ENCODE data around the gene TUBB2A.
A peak's percentile ranks its signal among the peaks of the same experiment; 100 is the strongest.
"Not testable (repeated sequence)": the region's sequence is repeated elsewhere in the genome, so short reads cannot be mapped to it uniquely, and the experiment has no call there.

Gene TUBB2A

GRCh38 chr6:3178666-3179065 lies 21.3 kb upstream of the TUBB2A start:
- DNase-seq = not testable (repeated sequence)

DNA sequence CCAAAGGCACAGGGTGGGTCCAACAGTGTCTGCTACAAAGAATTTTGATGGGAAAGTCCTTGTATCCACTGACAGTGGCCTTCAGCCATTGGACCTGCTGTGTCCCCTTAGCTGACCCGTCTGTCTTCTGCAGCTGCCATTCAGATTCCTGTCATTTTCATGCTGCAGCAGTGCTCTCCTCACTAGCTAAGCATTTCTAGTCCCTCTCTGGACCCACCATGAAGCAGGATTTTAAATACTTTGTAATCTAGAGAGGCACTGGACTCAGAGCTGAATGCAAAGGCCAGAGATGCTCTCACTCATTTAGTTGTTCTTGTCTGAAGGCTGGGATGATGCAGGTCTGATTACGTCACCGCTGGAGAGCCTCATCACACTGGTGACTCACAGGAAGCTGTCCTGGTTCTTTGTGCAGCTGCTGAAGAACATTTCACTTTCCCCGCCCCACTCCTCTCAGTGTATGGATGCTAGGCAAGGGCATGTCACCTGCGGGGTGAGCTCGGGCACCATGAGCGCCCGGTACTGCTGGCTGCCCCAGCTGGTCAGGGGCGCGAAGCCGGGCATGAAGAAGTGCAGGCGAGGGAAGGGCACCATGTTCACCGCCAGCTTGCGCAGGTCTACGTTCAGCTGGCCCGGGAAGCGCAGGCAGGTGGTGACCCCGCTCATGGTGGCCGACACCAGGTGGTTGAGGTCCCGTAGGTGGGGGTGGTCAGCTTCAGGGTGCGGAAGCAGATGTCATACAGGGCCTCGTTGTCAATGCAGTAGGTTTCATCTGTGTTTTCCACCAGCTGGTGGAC lies 19.4 kb upstream of the TUBB2A start:
- DNase-seq = no peak

- no peak for DNase-seq
Observed at GRCh38 chr6:3175715-3176402, 18.5 kb upstream of the TUBB2A start.

- not testable (repeated sequence) for DNase-seq
Observed at GRCh38 chr6:3173636-3174089, 16.3 kb upstream of the TUBB2A start.

GRCh38 chr6:3172789-3173188 lies 15.4 kb upstream of the TUBB2A start:
- not testable (repeated sequence) for DNase-seq

DNA sequence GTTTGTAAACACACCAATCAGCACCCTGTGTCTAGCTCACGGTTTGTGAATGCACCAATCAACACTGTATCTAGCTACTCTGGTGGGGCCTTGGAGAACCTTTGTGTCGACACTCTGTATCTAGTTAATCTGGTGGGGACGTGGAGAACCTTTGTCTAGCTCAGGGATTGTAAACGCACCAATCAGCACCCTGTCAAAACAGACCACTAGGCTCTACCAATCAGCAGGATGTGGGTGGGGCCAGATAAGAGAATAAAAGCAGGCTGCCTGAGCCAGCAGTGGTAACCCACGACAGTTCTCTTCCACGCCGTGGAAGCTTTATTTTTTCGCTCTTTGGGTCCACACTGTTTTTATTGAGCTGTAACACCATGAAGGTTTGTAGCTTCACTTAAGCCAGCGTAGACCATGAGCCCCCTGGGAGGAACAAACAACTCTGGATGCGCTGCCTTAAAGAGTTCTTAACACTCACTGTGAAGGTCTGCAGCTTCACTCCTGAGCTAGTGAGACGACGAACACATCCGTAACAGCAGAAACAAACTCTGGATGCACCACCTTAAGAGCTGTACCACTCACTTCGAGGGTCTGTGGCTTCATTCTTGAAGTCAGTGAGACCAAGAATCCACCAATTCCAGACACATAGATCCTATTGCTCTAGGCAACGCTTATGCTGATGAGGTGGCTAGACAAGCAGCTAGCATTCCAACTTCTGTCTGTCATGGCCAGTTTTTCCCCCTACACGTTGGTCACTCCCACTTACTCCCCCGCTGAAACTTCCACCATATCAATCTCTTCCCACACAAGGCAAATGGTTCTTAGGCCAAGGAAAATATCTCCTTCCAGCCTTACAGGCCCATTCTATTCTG lies 14.2 kb upstream of the TUBB2A start:
- not testable (repeated sequence) for DNase-seq

DNA sequence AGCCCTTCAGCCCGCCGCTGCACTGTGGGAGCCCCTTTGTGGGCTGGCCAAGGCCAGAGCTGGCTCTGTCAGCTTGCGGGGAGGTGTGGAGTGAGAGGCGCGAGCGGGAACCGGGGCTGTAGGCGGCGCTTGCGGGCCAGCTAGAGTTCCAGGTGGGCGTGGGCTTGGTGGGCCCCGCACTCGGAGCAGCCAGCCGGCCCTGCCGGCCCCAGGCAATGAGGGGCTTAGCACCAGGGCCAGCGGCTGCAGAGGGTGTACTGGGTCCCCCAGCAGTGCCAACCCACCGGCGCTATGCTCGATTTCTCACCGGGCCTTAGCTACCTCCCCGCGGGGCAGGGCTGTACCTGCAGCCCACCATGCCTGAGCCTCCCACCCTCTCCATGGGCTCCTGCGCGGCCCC lies 13.3 kb upstream of the TUBB2A start:
- not testable (repeated sequence) for DNase-seq

- DNase-seq = not testable (repeated sequence)
Observed at GRCh38 chr6:3168046-3168445, 10.7 kb upstream of the TUBB2A start.

GRCh38 chr6:3166535-3167225 lies 9.3 kb upstream of the TUBB2A start:
- not testable (repeated sequence) for DNase-seq

DNA sequence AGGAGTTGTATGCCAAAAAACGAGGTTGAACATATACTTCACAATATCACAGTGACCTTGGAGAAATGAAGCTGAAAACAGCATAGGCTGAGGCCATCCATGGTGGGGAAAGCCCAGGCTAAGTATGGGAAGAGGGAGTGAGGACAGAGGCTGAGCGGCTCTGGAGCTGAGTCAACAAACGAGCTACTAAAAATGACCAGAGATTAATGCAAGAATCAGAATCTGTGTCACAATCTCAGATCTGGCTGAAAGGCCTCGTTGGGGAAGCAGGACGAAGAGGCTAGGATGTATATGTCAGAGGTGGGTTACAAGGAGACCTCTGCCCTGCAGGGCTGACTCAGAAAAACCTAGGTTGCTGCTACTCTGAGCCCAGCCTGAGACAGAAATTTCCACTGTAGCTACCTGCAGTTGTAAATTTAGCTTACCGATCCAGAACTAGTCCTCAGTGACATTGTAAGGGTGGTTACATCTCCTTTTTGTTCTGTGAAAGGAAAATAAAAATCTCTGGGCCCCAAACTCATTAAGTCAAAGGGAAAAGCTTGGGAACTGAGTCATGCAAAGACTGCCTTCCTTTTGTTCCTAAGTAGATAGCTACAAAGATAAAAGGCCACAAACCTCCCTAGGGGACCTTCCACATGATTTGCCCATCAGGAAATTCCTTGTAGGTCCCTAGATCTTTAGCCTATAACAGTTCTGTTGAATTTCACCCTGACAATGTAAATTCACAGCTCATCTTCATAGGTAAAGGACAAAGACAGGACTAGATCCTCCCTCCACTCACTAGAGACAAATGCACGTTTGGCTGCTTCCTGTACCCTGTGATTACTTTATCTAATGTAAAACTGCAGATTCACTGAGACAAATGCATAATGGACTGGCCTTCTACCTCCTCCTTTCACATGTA lies 8.5 kb upstream of the TUBB2A start:
- DNase-seq = no peak

- DNase-seq = no peak
Observed at GRCh38 chr6:3164388-3164787, 7.0 kb upstream of the TUBB2A start.

DNA sequence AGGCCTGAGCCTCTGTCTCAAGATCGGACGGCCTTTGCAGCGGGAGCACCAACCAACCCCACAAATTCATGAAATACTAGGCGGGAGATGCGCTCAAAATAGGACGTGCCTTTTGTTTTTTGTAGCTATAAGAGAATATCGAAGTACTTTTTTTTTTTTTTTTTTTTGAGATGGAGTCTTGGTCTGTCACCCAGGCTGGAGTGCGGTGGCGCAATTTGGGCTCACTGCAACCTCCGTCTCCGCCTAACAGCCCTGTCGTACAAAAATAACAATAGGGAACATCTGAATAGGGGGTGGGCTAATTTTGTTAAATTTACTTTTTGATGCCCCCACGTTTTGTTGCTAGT lies 5.9 kb upstream of the TUBB2A start:
- no peak for DNase-seq

DNA sequence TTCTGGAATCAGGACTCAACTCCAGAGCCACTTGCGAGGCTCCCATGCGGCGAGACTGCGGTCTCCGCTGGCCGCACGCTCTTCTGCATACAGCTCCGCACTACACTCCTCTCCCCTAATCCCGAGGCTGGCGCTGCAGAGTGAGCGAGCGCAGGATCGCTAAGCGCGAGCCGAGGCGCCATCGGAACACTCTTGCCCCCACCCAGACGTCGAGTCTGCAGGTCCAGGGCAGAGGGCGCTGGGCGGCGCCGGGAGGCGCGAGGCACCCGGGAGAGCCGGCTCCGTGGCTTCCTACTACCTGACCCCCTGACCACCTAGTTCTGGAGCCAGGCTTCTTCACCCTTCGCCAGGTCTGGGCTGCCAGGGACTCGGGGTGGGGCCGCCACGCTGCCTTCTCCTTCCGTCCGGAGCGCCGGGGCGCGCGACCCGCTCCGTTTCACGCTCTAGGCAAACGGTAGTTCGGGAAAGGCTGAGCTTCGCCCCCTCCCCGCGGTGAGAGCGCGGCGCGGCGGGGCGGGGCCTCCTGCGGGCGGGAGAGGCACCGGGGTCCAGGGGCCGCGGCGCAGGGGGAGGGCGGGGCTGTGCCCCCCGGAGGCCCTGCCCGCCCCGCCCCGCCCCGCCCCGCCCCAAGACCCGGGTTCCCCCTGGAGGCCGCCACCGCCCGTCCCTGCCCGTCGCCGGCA lies 5.4 kb upstream of the TUBB2A start:
- DNase-seq = peak; percentile 38

DNA sequence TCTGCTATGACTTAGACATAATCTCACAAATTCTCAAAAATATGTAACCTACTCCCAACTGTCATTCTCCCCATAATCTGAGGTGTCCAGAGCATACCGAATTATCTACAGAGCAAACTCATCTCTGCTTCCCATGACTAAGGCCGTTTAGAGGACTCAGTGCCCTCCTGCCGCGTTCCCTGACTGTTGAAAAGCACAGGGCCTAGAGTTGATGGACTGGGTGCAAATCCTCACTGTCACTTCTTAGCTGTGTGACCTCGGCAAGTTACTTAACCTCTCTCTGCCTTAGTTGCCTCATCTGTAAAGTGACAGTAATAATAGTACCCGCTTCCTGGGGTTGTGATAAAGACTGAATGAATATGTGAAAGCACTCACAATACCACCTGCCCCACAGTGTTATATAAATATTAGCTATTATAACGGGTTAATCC lies 4.7 kb upstream of the TUBB2A start:
- DNase-seq = peak; percentile 6

DNA sequence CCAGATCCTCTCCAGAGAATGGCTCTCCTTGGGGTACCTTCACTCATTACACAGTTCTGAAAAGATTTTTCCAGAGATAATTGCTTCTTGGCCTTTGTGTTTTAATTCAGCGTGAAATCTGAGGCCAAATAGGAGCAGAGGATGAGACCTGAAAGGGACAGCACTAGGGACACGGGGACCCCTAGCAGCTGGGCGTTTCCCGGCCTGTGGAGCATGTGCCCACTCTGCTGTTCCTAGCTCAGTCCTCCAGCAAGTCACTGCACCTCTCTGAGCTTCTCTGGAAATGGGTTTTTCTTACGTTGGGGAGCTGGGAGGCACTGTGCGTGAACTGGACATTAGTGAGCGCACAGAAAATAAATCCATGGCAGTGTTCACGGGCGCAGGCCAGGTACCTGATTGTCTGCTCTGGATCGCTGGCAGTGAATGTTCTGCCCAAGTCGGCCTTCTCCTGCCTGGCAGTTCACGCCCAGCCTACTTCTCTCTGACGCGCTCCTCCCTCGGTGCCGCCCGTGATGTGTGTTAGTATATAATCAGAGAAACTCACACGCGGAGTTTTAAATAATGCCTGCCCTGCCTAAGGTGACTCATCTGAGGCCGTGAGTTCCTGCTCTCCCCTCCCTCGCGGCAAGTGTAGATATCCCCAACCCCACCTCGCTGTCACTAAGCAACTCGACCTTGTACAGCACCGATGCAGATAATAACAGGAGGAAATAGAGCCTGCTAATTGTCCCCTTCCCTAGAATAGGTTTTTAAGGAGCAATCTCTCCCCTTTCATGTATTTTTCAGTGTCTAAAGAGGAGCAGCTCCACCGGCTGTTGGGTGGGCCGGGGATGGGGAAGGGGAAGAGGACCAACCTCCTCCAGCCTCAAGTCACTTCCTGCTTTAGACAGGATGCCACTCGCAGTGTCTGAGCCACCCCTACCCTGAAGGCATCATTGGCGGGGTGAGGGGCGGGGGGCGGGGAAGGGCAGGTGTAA lies 2.7 kb upstream of the TUBB2A start:
- DNase-seq = no peak

DNA sequence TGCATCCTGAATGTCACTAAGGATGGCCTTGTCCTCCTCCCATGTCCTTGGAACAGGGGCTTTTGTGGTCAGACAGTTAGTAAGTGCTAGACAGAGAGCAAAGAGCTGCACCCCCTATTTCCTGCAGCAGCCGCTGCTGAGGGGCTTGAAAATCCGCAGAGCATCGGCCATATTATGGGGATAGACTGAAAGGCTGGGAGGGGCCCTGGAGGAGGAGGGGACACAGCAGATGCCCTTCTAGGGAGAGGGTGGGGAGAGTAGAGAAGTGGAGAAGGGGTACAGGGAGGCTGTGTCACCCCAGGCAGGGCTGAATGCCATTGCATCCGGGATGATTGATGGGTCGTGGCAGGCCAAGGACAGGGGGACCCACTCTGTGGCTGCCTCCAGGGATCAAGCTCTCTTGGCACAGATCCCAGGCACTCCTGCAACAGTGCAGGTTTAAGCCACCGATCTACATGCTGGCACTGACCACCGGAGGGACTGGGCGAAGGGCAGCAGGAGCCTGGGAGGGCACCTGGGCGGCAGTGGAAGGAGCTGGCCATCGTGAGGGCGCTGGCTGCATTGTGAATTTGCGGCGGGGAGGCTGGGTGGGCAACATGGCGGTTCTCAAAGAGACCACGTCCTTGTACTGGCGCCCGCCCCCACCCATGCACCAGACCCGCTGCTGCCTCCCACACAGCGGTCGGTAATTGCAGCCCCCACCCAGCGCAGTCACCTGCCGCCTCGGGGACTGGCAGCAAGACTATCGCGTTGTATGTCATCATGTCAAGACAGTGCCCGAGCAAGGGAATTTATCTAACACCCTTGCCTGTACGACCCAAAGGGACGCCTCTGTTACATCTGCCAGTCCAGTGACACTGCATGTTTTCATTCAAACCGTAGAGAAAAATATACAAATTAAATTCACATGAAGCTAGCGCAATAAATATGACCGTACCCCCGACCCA lies 887 bp downstream of the TUBB2A start:
- DNase-seq = not testable (repeated sequence)

DNA sequence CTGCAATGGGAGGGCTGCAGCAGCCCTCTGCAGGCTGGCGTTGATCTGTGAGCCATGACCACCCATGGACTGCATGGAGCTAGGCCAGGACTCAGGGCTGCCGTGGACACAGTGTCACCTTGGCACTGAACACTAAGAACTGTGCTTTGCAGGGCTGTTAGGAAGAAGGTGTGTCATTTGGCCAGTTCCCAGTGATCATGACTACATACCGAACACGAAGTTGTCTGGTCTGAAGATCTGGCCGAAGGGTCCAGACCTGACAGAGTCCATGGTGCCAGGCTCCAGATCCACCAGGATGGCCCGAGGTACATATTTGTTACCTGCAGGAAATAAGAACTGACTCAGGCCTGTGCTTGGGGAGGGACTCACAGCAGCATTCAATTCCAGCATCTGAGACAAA lies 1.9 kb downstream of the TUBB2A start:
- DNase-seq = not testable (repeated sequence)

- DNase-seq = no peak
Observed at GRCh38 chr6:3152689-3153088, 4.7 kb downstream of the TUBB2A start.

- DNase-seq = peak; percentile 8
Observed at GRCh38 chr6:3151691-3152090, 5.7 kb downstream of the TUBB2A start.

All from NCI-H446 treated with DMSO at 0.1 percent for 48 hours (cell line).